WTC11 (cell line): ENCODE measurements around the gene CAMK2B. TPM values are rescaled to one million over a fixed set of nuclear protein-coding genes. Genes with fewer than 3 reads are reported as not detected.
A peak's percentile ranks its signal among the peaks of the same experiment; 100 is the strongest.

Source experiments
- ATAC-seq: fragments of 200-7000 bp; cut with Tn5 transposase; 2 replicates; pipeline ENCODE4 v1.10.0; 2021; ENCODE audit warnings: mild to moderate bottlenecking, moderate library complexity
- CTCF ChIA-PET: fragments of 300-600 bp; sonication (Branson Sonifier 250); formaldehyde crosslinking; loops from one replicate; lab custom pipeline; 2021; ENCODE audit warnings: antibody characterized with exemption; lab: Charles Lee
- POLR2A ChIA-PET: fragments of 350-600 bp; sonication (Branson Sonifier 250); formaldehyde crosslinking; loops from one replicate; lab custom pipeline; 2021; ENCODE audit warnings: antibody characterized with exemption; lab: Charles Lee
- DNase-seq: peaks from one replicate; pipeline ENCODE4 v3.0.0; 2021; ENCODE audit warnings: low spot score
- H3K27ac Mint-ChIP-seq: 2 replicates; pipeline ENCODE4 v1.8.0; 2021; ENCODE audit warnings: mixed read lengths
- H3K27me3 Mint-ChIP-seq: 2 replicates; pipeline ENCODE4 v1.8.0; 2021; ENCODE audit warnings: low read depth, mild to moderate bottlenecking, moderate library complexity, mixed read lengths
- H3K36me3 Mint-ChIP-seq: 2 replicates; pipeline ENCODE4 v1.8.0; 2021; ENCODE audit warnings: mixed read lengths
- H3K4me1 Mint-ChIP-seq: 2 replicates; pipeline ENCODE4 v1.8.0; 2022; ENCODE audit warnings: mixed read lengths
- H3K4me3 Mint-ChIP-seq: 2 replicates; pipeline ENCODE4 v1.8.0; 2021; ENCODE audit warnings: mild to moderate bottlenecking, moderate library complexity, mixed read lengths
- H3K9me3 Mint-ChIP-seq: 2 replicates; pipeline ENCODE4 v1.8.0; 2021; ENCODE audit warnings: mixed read lengths
- ARID4B ChIP-seq: sonication (generic); formaldehyde crosslinking; IDR thresholded peaks from 2 replicates; pipeline ENCODE4 v1.8.0; 2023; ENCODE audit warnings: missing genetic modification reagents, mild to moderate bottlenecking, borderline replicate concordance
- CBFB ChIP-seq: sonication (generic); formaldehyde crosslinking; IDR thresholded peaks from 2 replicates; pipeline ENCODE4 v1.8.1; 2022; ENCODE audit warnings: mild to moderate bottlenecking, low read depth, missing genetic modification reagents
- JAZF1 ChIP-seq: fragments of 250-450 bp; sonication (Bioruptor Pico); IDR thresholded peaks from 2 replicates; pipeline ENCODE4 v1.9.0; 2021; ENCODE audit warnings: moderate library complexity, mild to moderate bottlenecking, inconsistent platforms
- JUN ChIP-seq: sonication (generic); formaldehyde crosslinking; IDR thresholded peaks from 2 replicates; pipeline ENCODE4 v1.8.0; 2023; ENCODE audit warnings: mild to moderate bottlenecking, missing genetic modification reagents
- PREB ChIP-seq: sonication (generic); formaldehyde crosslinking; IDR thresholded peaks from 2 replicates; pipeline ENCODE4 v1.8.1; 2022; ENCODE audit warnings: mild to moderate bottlenecking, missing genetic modification reagents, moderate library complexity, borderline replicate concordance
- RORB ChIP-seq: fragments of 250-450 bp; sonication (Bioruptor Pico); IDR thresholded peaks from 2 replicates; pipeline ENCODE4 v1.9.0; 2021; ENCODE audit warnings: mild to moderate bottlenecking
- ZNF423 ChIP-seq: fragments of 250-450 bp; sonication (Bioruptor Pico); IDR thresholded peaks from 2 replicates; pipeline ENCODE4 v2.1.2; 2022; ENCODE audit warnings: mild to moderate bottlenecking, moderate library complexity
- ZNF512 ChIP-seq: sonication (generic); formaldehyde crosslinking; IDR thresholded peaks from 2 replicates; pipeline ENCODE4 v1.8.1; 2022; ENCODE audit warnings: missing genetic modification reagents, borderline replicate concordance
- ZSCAN18 ChIP-seq: fragments of 250-450 bp; sonication (Bioruptor Pico); IDR thresholded peaks from 2 replicates; pipeline ENCODE4 v2.1.2; 2022; ENCODE audit warnings: mild to moderate bottlenecking, moderate library complexity
- total RNA-seq: library from RNA; stranded (reverse); gene quantifications from 3 replicates; pipeline ENCODE4 v1.2.3, GENCODE V29; 2021

The CAMK2B gene
- total RNA-seq, 1 experiment from 2014 or later, result 0.44 TPM

- TF ChIP-seq ZNF512 (CRISPR knock-in tag), result no peak
Measured at GRCh38 chr7:44184873-44185446, 140.4 kb downstream of the CAMK2B start (continued).

GRCh38 chr7:44184206-44184872 lies 141.1 kb downstream of the CAMK2B start:
- H3K27ac Mint-ChIP-seq, result no peak overlapping the region

GRCh38 chr7:44183386-44183785 lies 142.0 kb downstream of the CAMK2B start:
- POLR2A ChIA-PET, result no interaction called here
- no peak overlapping the region for H3K27ac Mint-ChIP-seq
- H3K36me3 Mint-ChIP-seq, result peaks cover 3% of the 10 kb centered on the region
- DNase-seq (no peak), ATAC-seq (no peak)
- CTCF ChIA-PET, result no interaction called here
- 0 out of 2 replicates have a peak, but pooled peaks cover 2% of the 10 kb centered on the region for H3K4me1 Mint-ChIP-seq
- H3K9me3 Mint-ChIP-seq, result peaks cover 24% of the 10 kb centered on the region
- TF ChIP-seq PREB (CRISPR knock-in tag), result no peak
- no peak for TF ChIP-seq ARID4B (CRISPR knock-in tag)
- TF ChIP-seq RORB (CRISPR knock-in tag), result no peak
- no peak for TF ChIP-seq ZSCAN18 (CRISPR knock-in tag)
- H3K27me3 Mint-ChIP-seq, result peaks cover 19% of the 10 kb centered on the region
- no peak overlapping the region for H3K4me3 Mint-ChIP-seq

More at GRCh38 chr7:44184206-44184872, 141.1 kb downstream of the CAMK2B start:
- ATAC-seq, result no peak
- ChIA-PET POLR2A (no interaction called here), CTCF (no interaction called here)
- peaks cover 3% of the 10 kb centered on the region for H3K36me3 Mint-ChIP-seq
- TF ChIP-seq ZNF423 (peak; percentile 89), CBFB (CRISPR knock-in tag) (no peak), JUN (CRISPR knock-in tag) (no peak)
- peaks cover 24% of the 10 kb centered on the region for H3K9me3 Mint-ChIP-seq
- no peak for DNase-seq
- peaks cover 14% of the 10 kb centered on the region for H3K27me3 Mint-ChIP-seq
- no peak overlapping the region for H3K4me3 Mint-ChIP-seq
- peaks cover 7% of the 10 kb centered on the region for H3K4me1 Mint-ChIP-seq

GRCh38 chr7:44182827-44183226 lies 142.6 kb downstream of the CAMK2B start:
- H3K36me3 Mint-ChIP-seq, result peaks cover 3% of the 10 kb centered on the region
- CTCF ChIA-PET, result no interaction called here
- POLR2A ChIA-PET, result no interaction called here
- DNase-seq, result no peak
- H3K27ac Mint-ChIP-seq, result no peak overlapping the region
- no peak for TF ChIP-seq ZNF512 (CRISPR knock-in tag)
- TF ChIP-seq JAZF1, result no peak
- H3K27me3 Mint-ChIP-seq, result peaks cover 19% of the 10 kb centered on the region
- H3K4me1 Mint-ChIP-seq, result peaks cover 4% of the 10 kb centered on the region
- peaks cover 24% of the 10 kb centered on the region for H3K9me3 Mint-ChIP-seq
- no peak overlapping the region for H3K4me3 Mint-ChIP-seq
- ATAC-seq, result no peak
